Spinal cord (tissue), 10 donors: ENCODE results near the gene POLR2I. TPM values are rescaled to one million over a fixed set of nuclear protein-coding genes. Genes with fewer than 3 reads are reported as not detected.
"Not testable (repeated sequence)": the region's sequence is repeated elsewhere in the genome, so short reads cannot be mapped to it uniquely, and the experiment has no call there.

Experiments used
- DNase-seq, 6 donors: peaks; one replicate each; pipeline versions ENCODE4 v3.0.0 to v3.0.0-alpha.2; 2013 to 2015; ENCODE audit warnings: low spot score in 6 of 6, low read depth in 4 of 6
- H3K27ac ChIP-seq: one replicate; pipeline ENCODE4 v1.5.1; 2013; ENCODE audit warnings: low read depth, low read length, control low read depth
- H3K27me3 ChIP-seq: one replicate; pipeline ENCODE4 v1.6.1; 2013; ENCODE audit warnings: low read length; ENCODE audit not compliant: control insufficient read depth, insufficient read depth
- H3K36me3 ChIP-seq: one replicate; pipeline ENCODE4 v1.6.1; 2013; ENCODE audit warnings: low read length; ENCODE audit not compliant: control insufficient read depth, insufficient read depth
- H3K4me1 ChIP-seq: one replicate; pipeline ENCODE4 v1.6.1; 2013; ENCODE audit warnings: low read length; ENCODE audit not compliant: control insufficient read depth, insufficient read depth
- H3K4me3 ChIP-seq: one replicate; pipeline ENCODE4 v1.5.1; 2013; ENCODE audit warnings: low read depth, low read length, control low read depth
- H3K9me3 ChIP-seq: one replicate; pipeline ENCODE4 v1.6.1; 2013; ENCODE audit warnings: low read length; ENCODE audit not compliant: control insufficient read depth, insufficient read depth
- WGBS: methylation state at CpG from one replicate; pipeline ENCODE4 v1.1.5; 2013; ENCODE audit warnings: missing lambda C conversion rate; ENCODE audit not compliant: insufficient coverage; 5-methylcytosine and 5-hydroxymethylcytosine counted together
- polyA plus RNA-seq, 2 donors: library from polyadenylated mRNA; unstranded; fragments of 120-200 nt; gene quantifications; one replicate each; pipeline ENCODE4 v1.2.1, GENCODE V29; 2013; ENCODE audit not compliant: insufficient read length in 2 of 2
- total RNA-seq, 2 donors: library from RNA; depleted of rRNA in 1 of 2; stranded (reverse); fragments of 120-200 nt in 1 of 2; fragments of >200 nt in 1 of 2; gene quantifications; one replicate each; pipeline versions ENCODE4 v1.2.3 to v1.2.4, GENCODE V29; 2013 to 2014
- donor health status: healthy.

The POLR2I gene
- total and polyA plus RNA-seq, 4 donors, result 68.3 to 130 (median 109) TPM

- H3K36me3 ChIP-seq, result peaks cover 8% of the 10 kb centered on the region
- no peaks in the 10 kb centered on the region for H3K27me3 ChIP-seq
- H3K4me1 ChIP-seq, result peaks cover 14% of the 10 kb centered on the region
- 80% methylated on average over 11 of the region's 12 CpGs for WGBS
- H3K9me3 ChIP-seq, result no peaks in the 10 kb centered on the region
- H3K27ac ChIP-seq, result no peak overlapping the region
- DNase-seq, result no peak
- no peak overlapping the region for H3K4me3 ChIP-seq
These were observed 22.4 kb upstream of the POLR2I start for GRCh38 chr19:36136964-36137686.

GRCh38 chr19:36134867-36135266 is 20.2 kb upstream of the POLR2I start:
- not testable (repeated sequence) for H3K27me3 ChIP-seq, H3K9me3 ChIP-seq, H3K27ac ChIP-seq, H3K36me3 ChIP-seq, H3K4me3 ChIP-seq, H3K4me1 ChIP-seq, DNase-seq
- 93% methylated on average over 3 of the region's 4 CpGs for WGBS

- not testable (repeated sequence) for DNase-seq, H3K4me3 ChIP-seq, H3K9me3 ChIP-seq, H3K36me3 ChIP-seq, H3K27me3 ChIP-seq, H3K27ac ChIP-seq
- WGBS, result 93% methylated on average over 3 of the region's 6 CpGs
- H3K4me1 ChIP-seq, result peaks cover 16% of the 10 kb centered on the region
These were observed 16.5 kb upstream of the POLR2I start for GRCh38 chr19:36131221-36131620.

GRCh38 chr19:36128392-36128736 is 13.7 kb upstream of the POLR2I start:
- no peak for DNase-seq
- peaks cover 16% of the 10 kb centered on the region for H3K4me1 ChIP-seq
- H3K27me3 ChIP-seq, result no peaks in the 10 kb centered on the region
- peak overlapping the region; percentile 36 for H3K4me3 ChIP-seq
- WGBS, result 0% methylated on average over 1 of the region's 10 CpGs
- H3K36me3 ChIP-seq, result peaks cover 32% of the 10 kb centered on the region
- H3K27ac ChIP-seq, result peak overlapping the region; percentile 96
- H3K9me3 ChIP-seq, result no peaks in the 10 kb centered on the region

- no peak overlapping the region for H3K27ac ChIP-seq
- peaks cover 59% of the 10 kb centered on the region for H3K36me3 ChIP-seq
- 88% methylated on average over 8 of the region's 9 CpGs for WGBS
These were observed 10.9 kb upstream of the POLR2I start for GRCh38 chr19:36125557-36125956.

GRCh38 chr19:36121486-36122124 is 6.9 kb upstream of the POLR2I start:
- Histone ChIP-seq H3K36me3 (peaks cover 96% of the 10 kb centered on the region), H3K4me3 (no peak overlapping the region), H3K4me1 (peaks cover 3% of the 10 kb centered on the region), H3K27me3 (no peaks in the 10 kb centered on the region), H3K27ac (no peak overlapping the region), H3K9me3 (no peaks in the 10 kb centered on the region)
- no peak for DNase-seq
- WGBS, result 88% methylated on average over 47 of the region's 49 CpGs

More at GRCh38 chr19:36125557-36125956, 10.9 kb upstream of the POLR2I start:
- Histone ChIP-seq H3K4me1 (peaks cover 16% of the 10 kb centered on the region), H3K4me3 (no peak overlapping the region), H3K27me3 (no peaks in the 10 kb centered on the region), H3K9me3 (no peaks in the 10 kb centered on the region)
- no peak for DNase-seq

GRCh38 chr19:36120984-36121358 is 6.3 kb upstream of the POLR2I start:
- H3K9me3 ChIP-seq, result no peaks in the 10 kb centered on the region
- 93% methylated on average over 18 of the region's 18 CpGs for WGBS
- no peak for DNase-seq
- H3K27ac ChIP-seq, result no peak overlapping the region
- no peak overlapping the region for H3K4me3 ChIP-seq
- H3K36me3 ChIP-seq, result peaks cover 97% of the 10 kb centered on the region
- H3K27me3 ChIP-seq, result no peaks in the 10 kb centered on the region
- peaks cover 10% of the 10 kb centered on the region for H3K4me1 ChIP-seq

- 92% methylated on average over 26 of the region's 26 CpGs for WGBS
- Histone ChIP-seq H3K36me3 (peaks cover 90% of the 10 kb centered on the region), H3K4me1 (peaks cover 14% of the 10 kb centered on the region)
These were observed 5.7 kb upstream of the POLR2I start for GRCh38 chr19:36120092-36120983.

GRCh38 chr19:36116344-36116637 is 1.6 kb upstream of the POLR2I start:
- WGBS, result no CpG with 5 or more reads among the region's 1 CpG
- Histone ChIP-seq H3K4me1 (peaks cover 35% of the 10 kb centered on the region), H3K27me3 (no peaks in the 10 kb centered on the region), H3K4me3 (peak overlapping the region; percentile 77), H3K27ac (no peak overlapping the region), H3K36me3 (peaks cover 73% of the 10 kb centered on the region), H3K9me3 (no peaks in the 10 kb centered on the region)
- DNase-seq, result no peak

More at GRCh38 chr19:36120092-36120983, 5.7 kb upstream of the POLR2I start:
- H3K27me3 ChIP-seq, result no peaks in the 10 kb centered on the region
- no peaks in the 10 kb centered on the region for H3K9me3 ChIP-seq
- DNase-seq, result no peak
- no peak overlapping the region for H3K27ac ChIP-seq
- H3K4me3 ChIP-seq, result no peak overlapping the region
